Stimulated activated CD8-positive, alpha-beta memory T cell treated with anti-CD3 and anti-CD28 coated beads, Interleukin-4, amount 100 ng/mL, for 4 hours (primary cell): ENCODE measurements around the gene KIAA1210.
"Not testable (repeated sequence)": the region's sequence is repeated elsewhere in the genome, so short reads cannot be mapped to it uniquely, and the experiment has no call there.

Experiments
- DNase-seq, 2 donors: peaks; one replicate each; pipeline ENCODE4 v3.0.0-alpha.2; 2020; ENCODE audit warnings: low read depth in 2 of 2, low spot score in 1 of 2

The KIAA1210 gene

DNA sequence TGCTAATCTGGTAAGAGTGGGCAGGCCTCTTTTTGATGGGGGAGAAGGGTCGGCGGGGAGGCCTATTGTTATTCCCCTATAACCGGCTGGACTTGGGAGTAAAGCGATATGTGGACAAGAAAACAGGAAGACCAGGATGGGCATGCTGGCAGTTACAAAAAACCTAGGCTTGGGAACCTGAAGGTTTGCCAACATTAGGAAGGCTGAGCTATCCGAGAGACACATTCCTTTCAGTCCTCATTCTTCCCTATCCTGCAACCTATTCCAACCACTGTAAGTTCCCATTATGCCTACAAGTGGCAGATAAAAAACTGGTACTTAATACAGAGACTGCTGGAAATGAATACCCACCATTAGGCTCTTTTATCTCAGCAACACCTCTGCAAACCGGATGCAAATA, 87.2 kb downstream of the KIAA1210 start:
- no peak for DNase-seq

DNA sequence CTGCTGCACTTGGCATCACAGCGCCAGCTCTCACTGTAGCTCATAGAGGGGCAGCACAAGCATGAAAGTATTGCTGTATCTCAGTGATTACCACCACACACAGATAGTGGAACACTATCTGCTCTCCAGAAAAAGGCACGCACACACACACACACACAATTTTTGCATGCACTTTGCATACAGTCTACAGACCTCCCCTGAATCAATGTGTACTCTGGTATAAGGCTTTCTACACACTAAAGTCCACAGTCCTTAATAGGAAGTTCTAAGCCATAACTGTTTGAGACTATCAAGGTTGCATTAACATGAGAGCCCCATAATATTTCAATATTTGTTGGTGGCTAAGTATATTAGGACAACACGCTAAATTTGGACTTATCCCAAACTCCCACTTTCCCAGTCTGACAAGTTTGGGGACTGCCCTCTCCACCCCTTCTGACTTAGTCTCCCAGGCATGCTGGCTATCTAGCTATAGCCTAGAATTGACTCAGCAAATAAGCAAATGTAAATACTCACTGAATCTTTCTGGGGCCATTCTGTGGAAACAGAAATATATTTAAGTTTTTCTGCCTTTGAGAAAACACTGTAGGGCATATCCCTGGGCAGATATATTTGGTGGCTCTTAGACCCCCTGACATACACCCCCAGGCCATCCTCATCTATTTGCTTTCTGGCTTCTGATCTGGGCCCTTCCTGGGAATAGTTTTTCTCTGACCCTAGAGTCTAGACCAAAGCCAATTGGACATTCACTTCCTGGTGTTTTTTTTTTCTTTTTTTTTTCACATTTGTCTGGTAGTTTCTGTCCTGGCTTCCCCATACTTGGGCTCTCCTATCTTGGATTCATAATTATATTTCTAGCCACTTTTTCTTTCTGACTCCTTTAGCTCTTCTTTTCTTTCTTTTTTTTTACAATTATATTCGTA, 91.2 kb downstream of the KIAA1210 start:
- DNase-seq = no peak

DNA sequence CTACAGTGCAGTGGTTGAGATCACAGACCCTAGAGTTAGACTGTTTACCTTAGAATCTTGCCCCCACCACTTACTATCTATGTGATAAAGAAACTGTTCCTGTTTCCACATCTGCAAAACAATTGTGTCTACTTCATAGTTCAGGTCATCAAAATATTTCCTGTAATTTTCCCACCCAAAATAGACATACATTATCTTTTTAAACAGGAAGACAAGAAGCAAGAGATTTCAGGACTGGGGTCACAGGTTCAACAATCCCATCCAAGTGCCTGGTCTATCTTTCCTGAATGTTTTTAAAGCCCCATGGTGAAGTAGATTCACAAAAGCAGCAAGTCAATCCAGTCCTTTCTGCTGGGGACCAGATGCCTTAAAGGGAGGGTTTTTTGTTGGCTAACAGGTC, 96.6 kb downstream of the KIAA1210 start:
- no peak for DNase-seq

DNA sequence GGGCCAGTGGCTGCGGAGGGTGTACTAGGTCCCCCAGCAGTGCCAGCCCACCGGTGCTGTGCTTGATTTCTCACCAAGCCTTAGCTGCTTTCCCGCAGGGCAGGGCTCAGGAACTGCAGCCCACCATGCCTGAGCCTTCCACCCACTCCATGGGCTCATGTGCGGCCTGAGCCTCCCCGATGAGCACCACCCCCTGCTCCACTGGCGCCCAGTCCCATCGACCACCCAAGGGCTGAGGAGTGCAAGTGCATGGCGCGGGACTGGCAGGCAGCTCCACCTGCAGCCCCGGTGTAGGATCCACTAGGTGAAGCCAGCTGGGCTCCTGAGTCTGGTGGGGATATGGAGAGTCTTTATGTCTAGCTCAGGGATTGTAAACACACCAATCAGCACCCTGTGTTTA, 98.0 kb downstream of the KIAA1210 start:
- not testable (repeated sequence) for DNase-seq

DNA sequence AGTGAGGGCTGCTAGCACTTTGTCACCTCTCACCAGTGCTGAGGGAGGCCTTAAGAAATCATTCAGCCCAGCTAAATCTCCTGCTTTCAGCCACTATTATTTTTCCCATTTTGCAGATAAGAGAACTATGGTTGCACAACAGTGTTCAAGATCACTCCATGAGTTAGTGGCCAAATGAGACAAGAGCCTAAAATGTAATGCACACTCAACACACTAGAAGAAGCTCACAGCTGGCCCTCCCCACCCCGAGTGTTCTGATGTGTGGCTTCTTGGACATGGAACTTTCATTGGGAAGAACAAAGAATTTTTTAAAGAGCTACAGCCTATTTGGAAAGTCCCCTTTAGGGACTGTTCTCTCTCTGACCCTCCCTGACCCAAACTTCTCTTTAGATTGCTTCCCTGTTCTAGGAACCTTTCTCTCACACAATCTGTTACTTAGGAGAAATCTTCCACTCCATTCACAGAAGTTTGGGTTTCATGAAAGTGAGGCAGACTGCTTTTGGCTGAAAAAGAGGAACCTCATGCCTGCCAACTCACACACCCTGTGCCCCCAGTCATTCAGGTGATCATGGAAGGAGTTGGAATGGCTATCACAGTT, 98.8 kb downstream of the KIAA1210 start:
- no peak for DNase-seq
